Endothelial cell of umbilical vein (primary cell): ENCODE measurements around the gene TM7SF2. TPM values are rescaled to one million over a fixed set of nuclear protein-coding genes. Genes with fewer than 3 reads are reported as not detected.

Experiments
- BruUV-seq: library from RNA; stranded (reverse); fragments of 400-500 nt; replicated peaks from 2 replicates; lab custom pipeline; 2021; lab: Mats Ljungman, UMichigan
- CTCF ChIA-PET: fragments of 300-600, 350-600 bp; sonication (Branson Sonifier 250); formaldehyde crosslinking; loops from one replicate; lab custom pipeline; 2021; ENCODE audit warnings: antibody characterized with exemption, inconsistent platforms; lab: Charles Lee
- POLR2A ChIA-PET: fragments of 300-600, 350-600 bp; sonication (Branson Sonifier 250); formaldehyde crosslinking; loops from one replicate; lab custom pipeline; 2021; ENCODE audit warnings: antibody characterized with exemption, inconsistent platforms; lab: Charles Lee
- DNase-seq: peaks from one replicate; pipeline ENCODE4 v3.0.0-alpha.2; 2011; ENCODE audit warnings: low read depth, low spot score
- FAIRE-seq: peaks from 2 replicates; lab custom pipeline; 2011; peaks lifted over from hg19 to GRCh38; lab: Jason Lieb, UNC
- H2AFZ ChIP-seq: 2 replicates; pipeline ENCODE4 v1.6.0; 2012; ENCODE audit warnings: low read depth, low read length, control low read depth, inconsistent platforms
- H3K27ac ChIP-seq: 2 replicates; pipeline ENCODE4 v1.5.1; 2011; ENCODE audit warnings: low read depth, mild to moderate bottlenecking, control low read depth, low read length, moderate library complexity; ENCODE audit not compliant: insufficient read depth
- H3K27me3 ChIP-seq, 2 experiments: 2 replicates each; pipeline versions ENCODE4 v1.6.0 to v1.6.1; 2011; ENCODE audit warnings: low read length in 2 of 2, mixed read lengths in 1 of 2; ENCODE audit not compliant: control insufficient read depth in 2 of 2, insufficient read depth in 2 of 2
- H3K36me3 ChIP-seq, 2 experiments: 2 replicates in 1 of 2; 3 replicates in 1 of 2; pipeline ENCODE4 v1.5.1; 2011; ENCODE audit warnings: low read length in 2 of 2, mild to moderate bottlenecking in 1 of 2, moderate library complexity in 1 of 2; ENCODE audit not compliant: control insufficient read depth in 2 of 2, insufficient read depth in 2 of 2; ENCODE audit errors: extremely low read depth in 1 of 2
- H3K4me1 ChIP-seq: 3 replicates; pipeline ENCODE4 v1.5.1; 2011; ENCODE audit warnings: mild to moderate bottlenecking, low read length; ENCODE audit not compliant: control insufficient read depth, insufficient read depth; ENCODE audit errors: extremely low read depth
- H3K4me2 ChIP-seq: 2 replicates; pipeline ENCODE4 v1.6.1; 2011; ENCODE audit warnings: low read length, control low read depth, mixed read lengths; ENCODE audit not compliant: insufficient read depth
- H3K4me3 ChIP-seq, 3 experiments: fragments of 200-600 bp in 1 of 3; sonication (generic), shearing (Covaris generic) in 1 of 3; replicated peaks in 1 of 3; 2 replicates each; pipeline ENCODE4 v1.5.1; 2011 to 2016; ENCODE audit warnings: control low read depth in 3 of 3, low read length in 3 of 3, mild to moderate bottlenecking in 2 of 3, inconsistent platforms in 1 of 3, low read depth in 1 of 3, moderate library complexity in 1 of 3; ENCODE audit not compliant: insufficient read depth in 1 of 3
- H3K79me2 ChIP-seq: 2 replicates; pipeline ENCODE4 v1.6.0; 2012; ENCODE audit warnings: low read length, inconsistent platforms; ENCODE audit not compliant: control insufficient read depth, insufficient read depth
- H3K9ac ChIP-seq: replicated peaks from 2 replicates; pipeline ENCODE3; 2011; ENCODE audit warnings: low read length, control low read depth; ENCODE audit not compliant: insufficient read depth; ENCODE audit errors: extremely low read depth
- H3K9me1 ChIP-seq: replicated peaks from 3 replicates; pipeline ENCODE4 v1.6.0; 2011; ENCODE audit warnings: mild to moderate bottlenecking, low read length; ENCODE audit not compliant: control insufficient read depth, insufficient read depth; ENCODE audit errors: extremely low read depth
- H3K9me3 ChIP-seq: replicated peaks from 2 replicates; pipeline ENCODE4 v1.5.1; 2012; ENCODE audit warnings: low read length, inconsistent platforms; ENCODE audit not compliant: control insufficient read depth, insufficient read depth
- H4K20me1 ChIP-seq: replicated peaks from 2 replicates; pipeline ENCODE3; 2011; ENCODE audit warnings: mild to moderate bottlenecking, low read length; ENCODE audit not compliant: control insufficient read depth, insufficient read depth; ENCODE audit errors: extremely low read depth
- FOS ChIP-seq: IDR thresholded peaks from 2 replicates; pipeline ENCODE4 v1.6.1; 2011; ENCODE audit warnings: mild to moderate bottlenecking, low read length, moderate library complexity, borderline replicate concordance; ENCODE audit not compliant: insufficient read depth
- GATA2 ChIP-seq: IDR thresholded peaks from 2 replicates; pipeline ENCODE4 v1.7.0; 2011; ENCODE audit warnings: low read depth, mild to moderate bottlenecking, moderate library complexity, mixed read lengths, low read length; ENCODE audit not compliant: insufficient read length, insufficient read depth
- JUN ChIP-seq: IDR thresholded peaks from 2 replicates; pipeline ENCODE4 v1.6.1; 2011; ENCODE audit warnings: borderline replicate concordance, low read depth; ENCODE audit not compliant: insufficient read length, insufficient read depth
- MYC ChIP-seq: IDR thresholded peaks from one replicate; pipeline ENCODE4 v1.6.1; 2011; ENCODE audit warnings: mild to moderate bottlenecking, low read depth, low read length
- POLR2A ChIP-seq: IDR thresholded peaks from 2 replicates; pipeline ENCODE4 v1.6.1; 2012; ENCODE audit warnings: low read depth, mild to moderate bottlenecking, control low read depth, low read length
- POLR2AphosphoS5 ChIP-seq: IDR thresholded peaks from 2 replicates; pipeline ENCODE4 v1.6.1; 2012; ENCODE audit warnings: low read depth, mild to moderate bottlenecking, control low read depth, low read length, moderate library complexity; ENCODE audit not compliant: insufficient read depth
- dilution Hi-C: fragments of 300-500 bp; cut with MboI; formaldehyde crosslinking; loops from one replicate; pipeline ENCODE4 v1.15.0; 2019; ENCODE audit warnings: low sequenced_read_pairs; ENCODE audit not compliant: extremely low pct_ligation_motif_present
- intact Hi-C: fragments of 100-400 bp; cut with micrococcal nuclease; formaldehyde crosslinking; loops from one replicate; pipeline ENCODE4 v1.10.0; 2022
- polyA plus RNA-seq, 4 experiments: library from polyadenylated mRNA; depleted of rRNA in 3 of 4; stranded (reverse) in 3 of 4; unstranded in 1 of 4; fragments of >200 nt; gene quantifications; 2 replicates each; pipeline versions ENCODE4 v1.2.1 to v1.2.3, GENCODE V29; 2011 to 2012; ENCODE audit warnings: missing spikeins in 1 of 4
- total RNA-seq: library from RNA; stranded (reverse); gene quantifications from 2 replicates; pipeline ENCODE4 v1.2.3, GENCODE V29; 2021
- TF ChIP-seq, protein P1 (sequence below): IDR thresholded peaks from 2 replicates; pipeline ENCODE4 v1.6.1; 2011; ENCODE audit not compliant: insufficient read depth, insufficient read length
- TF ChIP-seq, protein P2 (sequence below), 2 donors: IDR thresholded peaks; 1 replicate in 1 of 2; 2 replicates in 1 of 2; pipeline ENCODE4 v1.5.1; 2011; ENCODE audit warnings: low read length in 2 of 2, mild to moderate bottlenecking in 2 of 2, moderate library complexity in 2 of 2, control low read depth in 1 of 2, inconsistent platforms in 1 of 2, low read depth in 1 of 2; ENCODE audit not compliant: insufficient read depth in 1 of 2; ENCODE audit errors: extremely low read depth in 1 of 2

Gene TM7SF2
- total and polyA plus RNA-seq, 2 donors (not counting 3 experiments of a cell fraction or from before 2014, with no cell fraction given) = 11.6 to 47.1 TPM

DNA sequence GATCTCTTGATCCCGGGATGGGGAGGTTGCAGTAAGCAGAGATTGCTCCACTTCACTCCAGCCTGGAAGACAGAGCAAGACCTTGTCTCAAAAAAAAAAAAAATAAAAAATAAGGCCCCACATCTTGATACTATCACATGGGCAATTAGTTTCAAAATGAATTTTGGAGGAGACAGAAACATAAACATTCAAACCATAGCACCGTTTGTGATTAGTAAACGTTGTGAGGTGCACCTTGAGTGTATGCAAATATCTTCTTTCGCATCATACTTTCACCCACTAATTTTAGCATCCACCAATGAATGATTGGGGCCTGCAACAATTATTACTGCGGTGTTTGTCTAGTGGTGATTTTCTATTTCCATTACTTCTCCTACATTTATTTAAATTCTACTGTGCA lies 47.3 kb downstream of the TM7SF2 start:
- no peaks in the 10 kb centered on the region for H3K9me1 ChIP-seq
- CTCF ChIA-PET = no interaction called here
- no peaks in the 10 kb centered on the region for H3K9me3 ChIP-seq
- H3K4me1 ChIP-seq = no peaks in the 10 kb centered on the region
- H4K20me1 ChIP-seq = no peaks in the 10 kb centered on the region
- H3K27ac ChIP-seq = no peak overlapping the region
- no peak for FAIRE-seq
- no peaks in the 10 kb centered on the region for H3K27me3 ChIP-seq
- POLR2A ChIA-PET = no interaction called here
- dilution Hi-C loops (no loop called here), intact Hi-C loops (no loop called here)
- no peak overlapping the region for H3K4me3 ChIP-seq
- no peak overlapping the region for H3K4me2 ChIP-seq
- no peaks in the 10 kb centered on the region for H3K36me3 ChIP-seq
- H2AFZ ChIP-seq = no peak overlapping the region
- no peak for DNase-seq
- H3K9ac ChIP-seq = no peak overlapping the region
- TF ChIP-seq, protein P1, sequence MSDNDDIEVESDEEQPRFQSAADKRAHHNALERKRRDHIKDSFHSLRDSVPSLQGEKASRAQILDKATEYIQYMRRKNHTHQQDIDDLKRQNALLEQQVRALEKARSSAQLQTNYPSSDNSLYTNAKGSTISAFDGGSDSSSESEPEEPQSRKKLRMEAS = no peak
- no peak for TF ChIP-seq MYC
- TF ChIP-seq POLR2A = no peak
- TF ChIP-seq GATA2 = no peak
- TF ChIP-seq FOS = no peak
- no peak for TF ChIP-seq JUN
- TF ChIP-seq, protein P2, sequence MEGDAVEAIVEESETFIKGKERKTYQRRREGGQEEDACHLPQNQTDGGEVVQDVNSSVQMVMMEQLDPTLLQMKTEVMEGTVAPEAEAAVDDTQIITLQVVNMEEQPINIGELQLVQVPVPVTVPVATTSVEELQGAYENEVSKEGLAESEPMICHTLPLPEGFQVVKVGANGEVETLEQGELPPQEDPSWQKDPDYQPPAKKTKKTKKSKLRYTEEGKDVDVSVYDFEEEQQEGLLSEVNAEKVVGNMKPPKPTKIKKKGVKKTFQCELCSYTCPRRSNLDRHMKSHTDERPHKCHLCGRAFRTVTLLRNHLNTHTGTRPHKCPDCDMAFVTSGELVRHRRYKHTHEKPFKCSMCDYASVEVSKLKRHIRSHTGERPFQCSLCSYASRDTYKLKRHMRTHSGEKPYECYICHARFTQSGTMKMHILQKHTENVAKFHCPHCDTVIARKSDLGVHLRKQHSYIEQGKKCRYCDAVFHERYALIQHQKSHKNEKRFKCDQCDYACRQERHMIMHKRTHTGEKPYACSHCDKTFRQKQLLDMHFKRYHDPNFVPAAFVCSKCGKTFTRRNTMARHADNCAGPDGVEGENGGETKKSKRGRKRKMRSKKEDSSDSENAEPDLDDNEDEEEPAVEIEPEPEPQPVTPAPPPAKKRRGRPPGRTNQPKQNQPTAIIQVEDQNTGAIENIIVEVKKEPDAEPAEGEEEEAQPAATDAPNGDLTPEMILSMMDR (IDR thresholded peaks at IDR 0.05; ENCODE audit: extremely low read depth in 1 of 2, insufficient read depth in 1 of 2, low read depth in 1 of 2, low read length in 2 of 2) = no peak
- no peak for TF ChIP-seq POLR2AphosphoS5
- BruUV-seq = no TSS peak
- H3K79me2 ChIP-seq = no peaks in the 10 kb centered on the region
